Kidney (tissue), 14 donors: ENCODE measurements around the gene RNF32. TPM values are rescaled to one million over a fixed set of nuclear protein-coding genes. Genes with fewer than 3 reads are reported as not detected.
"Not testable (repeated sequence)": the region's sequence is repeated elsewhere in the genome, so short reads cannot be mapped to it uniquely, and the experiment has no call there.

Experiments used
- DNase-seq, 5 donors: peaks; one replicate each; pipeline ENCODE4 v3.0.0-alpha.2; 2013 to 2020
- FAIRE-seq: peaks from 2 replicates; lab custom pipeline; 2012; peaks lifted over from hg19 to GRCh38; lab: Jason Lieb, UNC
- H3K27ac ChIP-seq, 2 donors: one replicate each; pipeline ENCODE4 v1.7.0; 2013; ENCODE audit warnings: low read depth in 2 of 2, low read length in 2 of 2, inconsistent platforms in 1 of 2
- H3K27me3 ChIP-seq: one replicate; pipeline ENCODE4 v1.7.1; 2013; ENCODE audit warnings: low read length, inconsistent platforms; ENCODE audit not compliant: control insufficient read depth, insufficient read depth
- H3K36me3 ChIP-seq, 3 donors: one replicate each; pipeline versions ENCODE4 v1.7.0 to v1.7.1; 2013; ENCODE audit warnings: low read length in 3 of 3, control low read depth in 1 of 3, inconsistent platforms in 1 of 3; ENCODE audit not compliant: insufficient read depth in 3 of 3, control insufficient read depth in 2 of 3
- H3K4me1 ChIP-seq, 3 donors: one replicate each; pipeline versions ENCODE4 v1.7.0 to v1.7.1; 2013; ENCODE audit warnings: low read length in 3 of 3, inconsistent platforms in 1 of 3, low read depth in 1 of 3; ENCODE audit not compliant: control insufficient read depth in 2 of 3, insufficient read depth in 2 of 3
- H3K4me3 ChIP-seq, 3 donors: one replicate each; pipeline versions ENCODE4 v1.7.0 to v1.8.1; 2013; ENCODE audit warnings: low read length in 3 of 3, control low read depth in 1 of 3, inconsistent platforms in 1 of 3
- H3K9ac ChIP-seq, 3 donors: one replicate each; pipeline versions ENCODE4 v1.7.0 to v1.7.1; 2013; ENCODE audit warnings: low read length in 3 of 3, control low read depth in 1 of 3, inconsistent platforms in 1 of 3
- H3K9me3 ChIP-seq, 3 donors: one replicate each; pipeline versions ENCODE4 v1.7.0 to v1.7.1; 2013; ENCODE audit warnings: low read length in 3 of 3, control low read depth in 1 of 3, inconsistent platforms in 1 of 3; ENCODE audit not compliant: control insufficient read depth in 2 of 3, insufficient read depth in 1 of 3
- CTCF ChIP-seq: IDR thresholded peaks from 3 replicates; pipeline ENCODE4 v1.5.1; 2012; ENCODE audit warnings: mild to moderate bottlenecking, moderate library complexity, borderline replicate concordance; ENCODE audit not compliant: insufficient read depth; ENCODE audit errors: extremely low read depth
- intact Hi-C: fragments of 100-400 bp; cut with DNase I; formaldehyde crosslinking; loops from one replicate; pipeline ENCODE4 v1.11.1; 2022
- polyA plus RNA-seq: library from polyadenylated mRNA; stranded (reverse); fragments of 350-450 nt; fragmentation: Illumina TruSeq; extraction: RNeasy Lipid Tissue Mini Kit (QIAGEN cat#74804); gene quantifications from one replicate; pipeline ENCODE4 v1.2.3, GENCODE V29; 2014; ENCODE audit warnings: low read depth, low replicate concordance; ENCODE audit not compliant: insufficient read depth
- total RNA-seq: library from RNA; stranded (reverse); fragmentation: NEBNext Ultra II Directional; extraction: Animal tissue kit (Norgen Biotek cat#: 25700); gene quantifications from one replicate; pipeline ENCODE4 v1.2.1, GENCODE V29; 2021
- donor health status: control.
- donor health status: control.
- donor health status: control.
- donor health status: control.
- donor health status: control.
- donor health status: DM: yes; HTN: yes; CAD: no.
- donor health status: Normal renal cell carcinoma (clear cell type).

RNF32 gene
- total and polyA plus RNA-seq, 2 donors from 2014 or later, result 1.6 to 2.7 TPM

DNA sequence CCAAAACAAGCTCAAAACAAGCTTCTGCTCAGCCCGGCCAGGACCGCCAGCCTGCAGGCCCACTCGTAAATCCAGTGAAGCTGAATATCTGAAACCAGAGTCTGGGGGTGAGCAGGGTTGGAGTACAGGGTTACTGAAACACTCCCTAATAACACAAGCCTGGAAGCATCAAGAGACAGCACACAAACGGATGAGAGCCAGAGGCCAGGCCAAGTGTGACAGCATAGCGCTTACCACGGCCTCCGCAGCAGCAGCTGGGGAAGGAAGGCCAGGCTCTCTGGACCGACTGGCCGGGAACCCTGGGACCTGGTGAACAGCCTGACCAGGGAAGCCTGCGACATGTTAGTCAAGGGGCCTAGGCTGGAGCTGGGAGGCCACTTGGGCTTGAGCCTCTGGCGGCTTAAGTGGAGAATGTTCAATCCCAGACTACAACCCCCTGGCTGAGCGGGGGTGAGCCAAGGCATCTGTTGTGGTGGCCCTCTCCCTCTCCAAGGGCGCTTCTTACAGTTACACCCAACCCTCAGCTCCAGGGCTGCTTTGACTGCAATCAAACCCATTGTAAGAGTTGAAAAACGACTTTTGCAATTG is 21.7 kb upstream of the RNF32 start:
- FAIRE-seq, result no peak
- no peak for TF ChIP-seq CTCF
- no peak overlapping the region for H3K9ac ChIP-seq
- no peak overlapping the region for H3K27ac ChIP-seq
- no peaks in the 10 kb centered on the region for H3K9me3 ChIP-seq
- DNase-seq, result peak in 4 of 5 donors; percentile 67 to 85 (median 78)
- H3K4me3 ChIP-seq, result no peak overlapping the region
- peaks cover 3% of the 10 kb centered on the region for H3K27me3 ChIP-seq
- intact Hi-C loops, result no loop called here
- H3K4me1 ChIP-seq, result peaks cover 0 to 19% (median 3%) of the 10 kb centered on the region in 3 donors
- no peaks in the 10 kb centered on the region for H3K36me3 ChIP-seq

- H3K9me3 ChIP-seq, DNase-seq, H3K27me3 ChIP-seq, H3K36me3 ChIP-seq, H3K9ac ChIP-seq, H3K4me3 ChIP-seq, H3K27ac ChIP-seq, FAIRE-seq, intact Hi-C loops: not testable (repeated sequence)
- peaks cover 0 to 11% (median 0%) of the 10 kb centered on the region in 3 donors for H3K4me1 ChIP-seq
These were observed 20.9 kb upstream of the RNF32 start for GRCh38 chr7:156619488-156620290.

GRCh38 chr7:156620291-156620675 is 20.3 kb upstream of the RNF32 start:
- Histone ChIP-seq H3K4me1 (peaks cover 0 to 5% (median 0%) of the 10 kb centered on the region in 3 donors), H3K36me3 (no peaks in the 10 kb centered on the region), H3K27me3 (peaks cover 3% of the 10 kb centered on the region), H3K9ac (no peak overlapping the region), H3K4me3 (no peak overlapping the region), H3K27ac (no peak overlapping the region), H3K9me3 (no peaks in the 10 kb centered on the region)
- no peak for FAIRE-seq
- intact Hi-C loops, result no loop called here
- TF ChIP-seq CTCF, result no peak
- no peak for DNase-seq

DNA sequence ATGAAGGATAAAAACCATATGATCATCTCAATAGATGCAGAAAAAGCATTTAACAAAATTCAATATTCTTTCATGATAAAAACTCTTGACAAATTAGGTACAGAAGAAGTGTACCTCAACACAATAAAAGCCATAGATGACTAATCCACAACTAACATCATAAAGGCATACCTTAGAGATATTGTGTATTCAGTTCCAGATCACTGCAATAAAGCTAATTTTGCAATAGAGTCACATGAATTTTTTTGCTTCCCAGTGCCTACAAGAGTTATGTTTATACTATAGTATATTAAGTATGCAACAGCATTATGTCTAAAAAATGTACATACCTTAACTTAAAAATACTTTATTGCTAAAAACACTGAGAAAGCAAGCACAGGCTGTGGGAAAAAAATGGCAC is 18.9 kb upstream of the RNF32 start:
- Histone ChIP-seq H3K9ac (no peak overlapping the region), H3K27me3 (peaks cover 3% of the 10 kb centered on the region), H3K27ac (no peak overlapping the region), H3K36me3 (no peaks in the 10 kb centered on the region), H3K4me1 (peaks cover 0 to 1% (median 0%) of the 10 kb centered on the region in 3 donors), H3K4me3 (no peak overlapping the region), H3K9me3 (no peaks in the 10 kb centered on the region)
- DNase-seq (no peak), FAIRE-seq (no peak)
- intact Hi-C loops, result no loop called here
- TF ChIP-seq CTCF, result no peak
